DMS114 treated with DMSO at 0.1 percent for 48 hours (cell line): ENCODE data around the gene BTBD2.
"Not testable (repeated sequence)": the region's sequence is repeated elsewhere in the genome, so short reads cannot be mapped to it uniquely, and the experiment has no call there.

Experiments
- DNase-seq: peaks from one replicate; lab custom pipeline; 2025; ENCODE audit not compliant: unreplicated experiment; lab: John Stamatoyannopoulos, UW

BTBD2 gene

GRCh38 chr19:2040647-2041432, 25.3 kb upstream of the BTBD2 start:
- no peak for DNase-seq

GRCh38 chr19:2039959-2040646, 24.6 kb upstream of the BTBD2 start:
- no peak for DNase-seq

GRCh38 chr19:2039089-2039958, 23.8 kb upstream of the BTBD2 start:
- DNase-seq: no peak

- no peak for DNase-seq
Observed at GRCh38 chr19:2038284-2039088, 23.0 kb upstream of the BTBD2 start.

- DNase-seq: no peak
Observed at GRCh38 chr19:2037651-2038255, 22.2 kb upstream of the BTBD2 start.

- DNase-seq: no peak
Observed at GRCh38 chr19:2036424-2036823, 20.9 kb upstream of the BTBD2 start.

GRCh38 chr19:2035590-2035991, 20.1 kb upstream of the BTBD2 start:
- no peak for DNase-seq

GRCh38 chr19:2034729-2035589, 19.4 kb upstream of the BTBD2 start:
- DNase-seq: no peak

- DNase-seq: not testable (repeated sequence)
Observed at GRCh38 chr19:2034253-2034652, 18.7 kb upstream of the BTBD2 start.

- DNase-seq: no peak
Observed at GRCh38 chr19:2033825-2034159, 18.3 kb upstream of the BTBD2 start.

GRCh38 chr19:2033115-2033824, 17.8 kb upstream of the BTBD2 start:
- no peak for DNase-seq

GRCh38 chr19:2032296-2032941, 16.9 kb upstream of the BTBD2 start:
- DNase-seq: no peak

- no peak for DNase-seq
Observed at GRCh38 chr19:2027361-2027760, 11.8 kb upstream of the BTBD2 start.

- no peak for DNase-seq
Observed at GRCh38 chr19:2026770-2027169, 11.3 kb upstream of the BTBD2 start.

GRCh38 chr19:2022289-2022688, 6.8 kb upstream of the BTBD2 start:
- no peak for DNase-seq

GRCh38 chr19:2021453-2022140, 6.1 kb upstream of the BTBD2 start:
- no peak for DNase-seq

- DNase-seq: no peak
Observed at GRCh38 chr19:2018752-2019151, 3.2 kb upstream of the BTBD2 start.
